H1 (cell line): ENCODE data around the gene GGTLC2.
"Not testable (repeated sequence)": the region's sequence is repeated elsewhere in the genome, so short reads cannot be mapped to it uniquely, and the experiment has no call there.

Source experiments
- CHD1 ChIP-seq: IDR thresholded peaks from 2 replicates; pipeline ENCODE4 v1.6.1; 2012; ENCODE audit warnings: low read depth, low read length, improper control_type of control experiment
- CTCF ChIP-seq, 3 experiments: IDR thresholded peaks; 1 replicate in 2 of 3; 2 replicates in 1 of 3; pipeline versions ENCODE4 v1.5.1 to v1.6.1; 2011; ENCODE audit warnings: low read length in 3 of 3, mild to moderate bottlenecking in 3 of 3, inconsistent platforms in 2 of 3, low read depth in 1 of 3, moderate library complexity in 1 of 3; ENCODE audit not compliant: insufficient read depth in 1 of 3; ENCODE audit errors: control extremely low read depth in 1 of 3
- EZH2 ChIP-seq: fragments of 200-600 bp; sonication (generic); IDR thresholded peaks from 2 replicates; pipeline ENCODE4 v1.7.1; 2012; ENCODE audit warnings: low read depth, mild to moderate bottlenecking, moderate library complexity, low read length, inconsistent platforms; ENCODE audit not compliant: severe bottlenecking
- GABPA ChIP-seq: IDR thresholded peaks from 2 replicates; pipeline ENCODE4 v1.6.1; 2011; ENCODE audit warnings: mild to moderate bottlenecking, low read length, moderate library complexity, borderline replicate concordance; ENCODE audit not compliant: insufficient read depth
- POLR2A ChIP-seq, 2 experiments: IDR thresholded peaks; 1 replicate in 1 of 2; 2 replicates in 1 of 2; pipeline ENCODE4 v1.6.1; 2011; ENCODE audit warnings: low read depth in 2 of 2, low read length in 2 of 2, mild to moderate bottlenecking in 2 of 2; ENCODE audit errors: control extremely low read depth in 1 of 2
- RFX5 ChIP-seq: IDR thresholded peaks from 2 replicates; pipeline ENCODE4 v1.6.1; 2011; ENCODE audit warnings: low read depth, low read length, improper control_type of control experiment, borderline replicate concordance

GRCh38 chr22:22644314-22644713 is at the start of gene GGTLC2:
- not testable (repeated sequence) for TF ChIP-seq EZH2; POLR2A (IDR thresholded peaks at IDR 0.05; ENCODE audit: control extremely low read depth in 1 of 2, low read depth in 2 of 2, low read length in 2 of 2); CHD1; CTCF (IDR thresholded peaks at IDR 0.05; ENCODE audit: control extremely low read depth in 1 of 3, insufficient read depth in 1 of 3, low read depth in 1 of 3, low read length in 3 of 3); RFX5; GABPA
